A673 (cell line): ENCODE results near the gene RIC1.

Experiments used
- EZH2 ChIP-seq: fragments of 200-600 bp; sonication (generic); IDR thresholded peaks from 2 replicates; pipeline ENCODE4 v1.6.1; 2017; ENCODE audit warnings: borderline replicate concordance, low read depth, mild to moderate bottlenecking, mixed read lengths, antibody characterized with exemption, low read length; ENCODE audit not compliant: poor library complexity, severe bottlenecking
- TF ChIP-seq, protein P1 (sequence below): fragments of 300-800, 200-600 bp; sonication (generic); conservative IDR thresholded peaks from 2 replicates; pipeline ENCODE4 v1.5.1; 2017; ENCODE audit warnings: low read depth, mild to moderate bottlenecking, antibody characterized with exemption, low read length, moderate library complexity, mixed read lengths

DNA sequence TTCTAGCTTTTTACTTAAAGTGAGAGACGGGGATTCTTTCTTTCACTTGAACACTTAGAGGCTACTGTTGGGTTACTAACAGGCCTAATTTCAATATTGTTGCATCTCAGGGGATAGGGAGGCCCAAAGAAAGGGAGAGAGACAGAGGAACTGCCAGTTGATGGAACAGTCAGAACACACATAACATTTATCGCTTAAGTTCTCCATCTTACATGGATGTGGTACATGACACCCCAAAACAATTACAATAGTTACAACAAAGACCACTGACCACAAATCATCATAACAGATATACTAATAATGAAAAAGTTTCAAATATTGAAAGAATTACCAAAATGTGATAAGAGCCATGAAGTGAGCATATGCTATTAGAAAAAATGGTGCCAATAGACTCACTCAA is 4.3 kb upstream of the RIC1 start:
- no peak for TF ChIP-seq EZH2
- TF ChIP-seq, protein P1, sequence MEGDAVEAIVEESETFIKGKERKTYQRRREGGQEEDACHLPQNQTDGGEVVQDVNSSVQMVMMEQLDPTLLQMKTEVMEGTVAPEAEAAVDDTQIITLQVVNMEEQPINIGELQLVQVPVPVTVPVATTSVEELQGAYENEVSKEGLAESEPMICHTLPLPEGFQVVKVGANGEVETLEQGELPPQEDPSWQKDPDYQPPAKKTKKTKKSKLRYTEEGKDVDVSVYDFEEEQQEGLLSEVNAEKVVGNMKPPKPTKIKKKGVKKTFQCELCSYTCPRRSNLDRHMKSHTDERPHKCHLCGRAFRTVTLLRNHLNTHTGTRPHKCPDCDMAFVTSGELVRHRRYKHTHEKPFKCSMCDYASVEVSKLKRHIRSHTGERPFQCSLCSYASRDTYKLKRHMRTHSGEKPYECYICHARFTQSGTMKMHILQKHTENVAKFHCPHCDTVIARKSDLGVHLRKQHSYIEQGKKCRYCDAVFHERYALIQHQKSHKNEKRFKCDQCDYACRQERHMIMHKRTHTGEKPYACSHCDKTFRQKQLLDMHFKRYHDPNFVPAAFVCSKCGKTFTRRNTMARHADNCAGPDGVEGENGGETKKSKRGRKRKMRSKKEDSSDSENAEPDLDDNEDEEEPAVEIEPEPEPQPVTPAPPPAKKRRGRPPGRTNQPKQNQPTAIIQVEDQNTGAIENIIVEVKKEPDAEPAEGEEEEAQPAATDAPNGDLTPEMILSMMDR = no peak
